ENCODE data around the gene FKBP7. TPM values are rescaled to one million over a fixed set of nuclear protein-coding genes. Genes with fewer than 3 reads are reported as not detected.

Gene FKBP7
- total and polyA plus RNA-seq, 2 of the 13 experiments (the other 11 are each of a cell fraction or from before 2014, with no cell fraction given), result 12.4 to 14.8 TPM

GRCh38 chr2:178480227-178481181 lies 2.1 kb upstream of the FKBP7 start, which contains the start of gene PLEKHA3 (continued):
- TF ChIP-seq ARID4A (CRISPR knock-in tag; IDR thresholded peaks at IDR 0.05; ENCODE audit: borderline replicate concordance) (peak; percentile 84; the same call in 1 of the 2 replicates), CENPX (CRISPR knock-in tag; IDR thresholded peaks at IDR 0.05) (no peak), REL (CRISPR knock-in tag; conservative IDR thresholded peaks at IDR 0.05) (no peak), RFX5 (IDR thresholded peaks at IDR 0.05; ENCODE audit: low read depth, low read length) (no peak), ZNF496 (CRISPR knock-in tag; IDR thresholded peaks at IDR 0.05; ENCODE audit: insufficient replicate concordance) (no peak), RBFOX2 (IDR thresholded peaks at IDR 0.05; ENCODE audit: low read depth, low read length) (peak; percentile 86), ETV6 (CRISPR knock-in tag; conservative IDR thresholded peaks at IDR 0.05) (no peak), AKAP8 (CRISPR knock-in tag; IDR thresholded peaks at IDR 0.05) (peak; percentile 58; the same call in 1 of the 2 replicates), SKIL (CRISPR knock-in tag; IDR thresholded peaks at IDR 0.05; ENCODE audit: borderline replicate concordance) (0 out of 2 replicates have a peak, but pooled peaks have one; percentile 54), SETDB1 (CRISPR knock-in tag; IDR thresholded peaks at IDR 0.05; ENCODE audit: borderline replicate concordance) (no peak), HNRNPK (IDR thresholded peaks at IDR 0.05; ENCODE audit: low read depth, low read length, poor library complexity, severe bottlenecking) (peak; percentile 60), HNF1B (CRISPR knock-in tag; IDR thresholded peaks at IDR 0.05) (no peak), CTCF (CRISPR knock-in tag; IDR thresholded peaks at IDR 0.05) (peak; percentile 32)
